GM12875 (cell line): ENCODE results near the gene DNAJB8.

ENCODE experiments used
- H3K4me3 ChIP-seq: one replicate; pipeline ENCODE4 v1.5.1; 2011; ENCODE audit warnings: low read depth, low read length, control low read depth
- TF ChIP-seq, protein P1 (sequence below): IDR thresholded peaks from 2 replicates; pipeline ENCODE4 v1.5.1; 2011; ENCODE audit warnings: low read depth, mild to moderate bottlenecking, control low read depth, inconsistent platforms, low read length, moderate library complexity, borderline replicate concordance; ENCODE audit not compliant: insufficient read depth

DNAJB8 gene

GRCh38 chr3:128457937-128458336 is 8.8 kb downstream of the DNAJB8 start:
- H3K4me3 ChIP-seq, result no peak overlapping the region
- TF ChIP-seq, protein P1, sequence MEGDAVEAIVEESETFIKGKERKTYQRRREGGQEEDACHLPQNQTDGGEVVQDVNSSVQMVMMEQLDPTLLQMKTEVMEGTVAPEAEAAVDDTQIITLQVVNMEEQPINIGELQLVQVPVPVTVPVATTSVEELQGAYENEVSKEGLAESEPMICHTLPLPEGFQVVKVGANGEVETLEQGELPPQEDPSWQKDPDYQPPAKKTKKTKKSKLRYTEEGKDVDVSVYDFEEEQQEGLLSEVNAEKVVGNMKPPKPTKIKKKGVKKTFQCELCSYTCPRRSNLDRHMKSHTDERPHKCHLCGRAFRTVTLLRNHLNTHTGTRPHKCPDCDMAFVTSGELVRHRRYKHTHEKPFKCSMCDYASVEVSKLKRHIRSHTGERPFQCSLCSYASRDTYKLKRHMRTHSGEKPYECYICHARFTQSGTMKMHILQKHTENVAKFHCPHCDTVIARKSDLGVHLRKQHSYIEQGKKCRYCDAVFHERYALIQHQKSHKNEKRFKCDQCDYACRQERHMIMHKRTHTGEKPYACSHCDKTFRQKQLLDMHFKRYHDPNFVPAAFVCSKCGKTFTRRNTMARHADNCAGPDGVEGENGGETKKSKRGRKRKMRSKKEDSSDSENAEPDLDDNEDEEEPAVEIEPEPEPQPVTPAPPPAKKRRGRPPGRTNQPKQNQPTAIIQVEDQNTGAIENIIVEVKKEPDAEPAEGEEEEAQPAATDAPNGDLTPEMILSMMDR, result no peak

GRCh38 chr3:128456776-128457715 is 9.6 kb downstream of the DNAJB8 start:
- TF ChIP-seq, protein P1, result no peak
- H3K4me3 ChIP-seq, result no peak overlapping the region

DNA sequence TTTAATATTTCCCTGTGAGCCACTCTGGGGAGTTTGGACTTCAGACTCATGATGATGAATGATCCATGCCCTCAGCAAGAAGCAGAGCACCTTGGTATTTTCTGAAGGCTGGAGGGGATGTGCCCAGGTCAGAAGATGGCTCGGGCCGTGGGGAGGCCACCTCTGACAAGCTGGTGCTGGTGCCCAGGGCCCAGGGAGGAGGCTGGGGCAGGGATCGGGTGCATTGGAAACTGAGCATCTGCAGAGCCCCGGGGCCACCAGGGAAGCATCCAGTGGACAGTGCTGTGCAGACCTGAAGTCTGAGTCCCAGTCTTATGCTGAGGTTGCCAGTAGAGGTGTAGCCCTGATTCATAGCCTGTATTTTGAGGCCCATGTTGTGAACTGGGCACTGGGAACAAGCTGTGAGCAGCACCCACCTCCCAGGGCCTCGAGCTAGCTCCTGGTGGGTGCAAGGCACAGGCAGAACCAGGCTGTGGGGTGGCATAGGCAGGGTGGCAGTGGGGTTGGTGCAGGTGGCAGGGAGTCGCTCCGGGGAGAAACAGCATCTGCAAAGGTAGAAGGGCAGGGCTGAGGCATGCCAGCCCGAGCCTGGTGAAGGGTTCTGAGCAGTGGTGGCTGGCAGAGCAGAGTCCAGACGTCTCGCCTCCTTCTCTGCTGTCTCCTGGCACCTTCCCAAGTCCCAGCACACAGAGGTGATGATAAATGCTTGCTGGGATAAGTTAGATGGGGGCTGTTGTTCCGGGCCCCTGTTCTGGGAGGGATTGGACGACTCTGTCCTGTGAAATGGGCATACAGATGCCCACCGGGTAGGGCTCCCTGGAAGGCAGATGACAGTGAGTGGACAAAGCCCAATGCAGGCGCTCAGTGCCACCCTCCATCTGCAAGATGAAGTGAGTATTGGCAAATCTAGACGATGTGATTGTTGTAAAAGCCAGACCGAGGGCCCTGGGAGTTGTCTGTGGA is 10.6 kb downstream of the DNAJB8 start:
- H3K4me3 ChIP-seq, result no peak overlapping the region
- TF ChIP-seq, protein P1, result no peak

GRCh38 chr3:128455116-128455515 is 11.6 kb downstream of the DNAJB8 start:
- H3K4me3 ChIP-seq, result no peak overlapping the region
- TF ChIP-seq, protein P1, result no peak

- TF ChIP-seq, protein P1, result no peak
- no peak overlapping the region for H3K4me3 ChIP-seq
Observed at GRCh38 chr3:128454310-128454618, 12.4 kb downstream of the DNAJB8 start.

- H3K4me3 ChIP-seq, result no peak overlapping the region
- TF ChIP-seq, protein P1, result no peak
Observed at GRCh38 chr3:128453501-128454309, 13.0 kb downstream of the DNAJB8 start.
